K562 (cell line): Measurements from ENCODE around the gene MYG1. TPM values are rescaled to one million over a fixed set of nuclear protein-coding genes. Genes with fewer than 3 reads are reported as not detected.
A peak's percentile ranks its signal among the peaks of the same experiment; 100 is the strongest.

Experiments
- CREM ChIP-seq: IDR thresholded peaks from 2 replicates; pipeline ENCODE4 v1.6.1; 2014; ENCODE audit warnings: antibody characterized with exemption, low read depth
- FOXJ2 ChIP-seq: fragments of 200-800 bp; sonication (Bioruptor generic); IDR thresholded peaks from 2 replicates; pipeline ENCODE4 v1.6.1; 2016; ENCODE audit warnings: missing genetic modification characterization, missing compliant biosample characterization
- GABPA ChIP-seq: fragments of 200-800 bp; sonication (Bioruptor generic); conservative IDR thresholded peaks from 2 replicates; pipeline ENCODE4 v1.6.1; 2016; ENCODE audit warnings: low read depth, missing genetic modification characterization, missing compliant biosample characterization
- KLF1 ChIP-seq: fragments of 450-650 bp; IDR thresholded peaks from 2 replicates; pipeline ENCODE4 v1.6.1; 2016; ENCODE audit warnings: missing genetic modification characterization, missing compliant biosample characterization
- NCOR1 ChIP-seq: fragments of 450-650 bp; IDR thresholded peaks from 2 replicates; pipeline ENCODE4 v1.6.1; 2016; ENCODE audit warnings: mild to moderate bottlenecking, moderate library complexity
- NR3C1 ChIP-seq: sonication (generic); formaldehyde crosslinking; IDR thresholded peaks from 2 replicates; pipeline ENCODE4 v1.8.1; 2022; ENCODE audit warnings: missing genetic modification reagents
- TAF1 ChIP-seq: IDR thresholded peaks from 2 replicates; pipeline ENCODE4 v1.6.1; 2011; ENCODE audit warnings: mild to moderate bottlenecking, low read length, moderate library complexity; ENCODE audit not compliant: insufficient read depth, control insufficient read depth, severe bottlenecking; ENCODE audit errors: extremely low read depth
- TEAD2 ChIP-seq: fragments of 450-650 bp; IDR thresholded peaks from 2 replicates; pipeline ENCODE4 v1.6.1; 2016; ENCODE audit warnings: missing genetic modification characterization, control low read depth, missing compliant biosample characterization
- YBX1 ChIP-seq: fragments of 450-650 bp; IDR thresholded peaks from 2 replicates; pipeline ENCODE4 v1.7.1; 2016; ENCODE audit warnings: mild to moderate bottlenecking
- ZBED1 ChIP-seq: IDR thresholded peaks from 2 replicates; pipeline ENCODE4 v1.6.1; 2014
- ZNF263 ChIP-seq: sonication (generic); formaldehyde crosslinking; IDR thresholded peaks from 2 replicates; pipeline ENCODE4 v1.8.0; 2022; ENCODE audit warnings: mild to moderate bottlenecking, missing genetic modification reagents, borderline replicate concordance
- ZNF764 ChIP-seq: fragments of 250-450 bp; sonication (Bioruptor Pico); IDR thresholded peaks from 2 replicates; pipeline ENCODE4 v1.4.0; 2020; ENCODE audit warnings: low read depth, mild to moderate bottlenecking, moderate library complexity
- polyA plus RNA-seq, 8 experiments: library from polyadenylated mRNA; depleted of rRNA in 4 of 8; stranded (reverse) in 5 of 8; unstranded in 3 of 8; fragments of >200 nt; fragmentation: Nextera tagmentation in 2 of 8; fragmentation: Illumina TruSeq in 1 of 8; extraction: Ambion mirVana in 2 of 8; extraction: Trizol in 1 of 8; gene quantifications; 2 replicates each; pipeline versions ENCODE4 v1.2.1 to v1.2.3, GENCODE V29; 2011 to 2014; ENCODE audit warnings: inconsistent platforms in 1 of 8, missing spikeins in 1 of 8
- total RNA-seq, 7 experiments: library from RNA; depleted of rRNA in 6 of 7; stranded (reverse); fragments of >200 nt in 6 of 7; fragmentation: Illumina TruSeq in 2 of 7; extraction: Trizol in 2 of 7; gene quantifications; 2 replicates each; pipeline versions ENCODE4 v1.2.1 to v1.2.3, GENCODE V29; 2011 to 2021; ENCODE audit warnings: low replicate concordance in 1 of 7
- TF ChIP-seq, protein P1 (sequence below): fragments of 200-800 bp; sonication (Bioruptor generic); IDR thresholded peaks from 2 replicates; pipeline ENCODE4 v1.6.1; 2017; ENCODE audit warnings: missing genetic modification characterization, missing compliant biosample characterization
- TF ChIP-seq, protein P2 (sequence below), 3 experiments: fragments of 200-800 bp in 1 of 3; sonication (Bioruptor generic) in 1 of 3; sonication (generic) in 1 of 3; formaldehyde crosslinking in 1 of 3; IDR thresholded peaks; 2 replicates each; pipeline versions ENCODE4 v1.6.1 to v1.8.0; 2016 to 2022; ENCODE audit warnings: mild to moderate bottlenecking in 2 of 3, missing compliant biosample characterization in 2 of 3, missing genetic modification characterization in 2 of 3, missing genetic modification reagents in 1 of 3
- TF ChIP-seq, protein P3 (sequence below): fragments of 450-650 bp; IDR thresholded peaks from 2 replicates; pipeline ENCODE4 v1.6.1; 2016; ENCODE audit warnings: borderline replicate concordance
- TF ChIP-seq, protein P4 (sequence below): fragments of 250-450 bp; sonication (Bioruptor Pico); IDR thresholded peaks from 2 replicates; pipeline ENCODE4 v1.4.0; 2020; ENCODE audit warnings: mild to moderate bottlenecking
- TF ChIP-seq, protein P5 (sequence below), 2 experiments: fragments of 450-650 bp in 1 of 2; IDR thresholded peaks; 2 replicates each; pipeline ENCODE4 v1.6.1; 2011 to 2017; ENCODE audit warnings: low read depth in 2 of 2, antibody characterized with exemption in 1 of 2, borderline replicate concordance in 1 of 2, low read length in 1 of 2, mild to moderate bottlenecking in 1 of 2, mixed read lengths in 1 of 2; ENCODE audit not compliant: control insufficient read depth in 1 of 2

The MYG1 gene
- total and polyA plus RNA-seq, 9 of the 15 experiments (the other 6 are each of a cell fraction or from before 2014, with no cell fraction given): 0.45 to 5.6 (median 2.1) TPM

DNA sequence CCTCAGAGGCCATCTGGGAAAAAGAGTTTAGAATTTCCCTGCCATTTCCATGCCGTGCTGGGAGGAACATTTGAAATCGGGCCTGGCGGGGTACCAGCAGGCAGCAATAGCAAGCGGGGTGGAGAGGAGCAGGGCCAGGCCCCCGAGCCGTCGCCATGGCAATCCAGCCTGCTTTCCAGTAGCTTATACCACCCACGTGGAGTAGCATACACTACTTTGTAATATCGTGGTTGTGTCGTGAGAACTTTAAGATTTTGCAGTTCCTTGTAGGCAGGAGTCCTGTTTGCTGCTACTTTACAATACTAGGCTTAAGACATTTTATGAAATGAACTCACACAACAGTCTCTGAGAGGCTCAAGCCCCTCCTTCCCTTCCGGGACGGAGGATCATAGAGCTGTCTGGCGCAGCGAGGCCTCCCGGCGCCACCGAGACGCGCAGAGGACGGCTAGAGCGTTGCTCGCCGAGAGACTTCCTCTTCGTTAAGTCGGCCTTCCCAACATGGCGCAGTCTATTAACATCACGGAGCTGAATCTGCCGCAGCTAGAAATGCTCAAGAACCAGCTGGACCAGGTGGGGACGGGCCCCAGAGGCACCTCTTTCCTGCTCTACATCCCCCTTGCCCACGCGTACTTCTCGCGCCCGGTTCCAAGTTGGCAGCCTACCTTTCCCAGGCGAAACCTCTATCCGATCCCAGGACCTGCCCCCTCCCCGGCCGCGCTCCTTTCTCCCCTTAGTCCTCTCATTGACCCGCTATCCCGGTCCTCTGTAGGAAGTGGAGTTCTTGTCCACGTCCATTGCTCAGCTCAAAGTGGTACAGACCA, 4.2 kb upstream of the MYG1 start, which contains the start of gene PFDN5 (continued):
- TF ChIP-seq, protein P1, sequence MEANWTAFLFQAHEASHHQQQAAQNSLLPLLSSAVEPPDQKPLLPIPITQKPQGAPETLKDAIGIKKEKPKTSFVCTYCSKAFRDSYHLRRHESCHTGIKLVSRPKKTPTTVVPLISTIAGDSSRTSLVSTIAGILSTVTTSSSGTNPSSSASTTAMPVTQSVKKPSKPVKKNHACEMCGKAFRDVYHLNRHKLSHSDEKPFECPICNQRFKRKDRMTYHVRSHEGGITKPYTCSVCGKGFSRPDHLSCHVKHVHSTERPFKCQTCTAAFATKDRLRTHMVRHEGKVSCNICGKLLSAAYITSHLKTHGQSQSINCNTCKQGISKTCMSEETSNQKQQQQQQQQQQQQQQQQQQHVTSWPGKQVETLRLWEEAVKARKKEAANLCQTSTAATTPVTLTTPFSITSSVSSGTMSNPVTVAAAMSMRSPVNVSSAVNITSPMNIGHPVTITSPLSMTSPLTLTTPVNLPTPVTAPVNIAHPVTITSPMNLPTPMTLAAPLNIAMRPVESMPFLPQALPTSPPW (CRISPR knock-in tag): peak; percentile 68
- TF ChIP-seq NCOR1 (no peak), GABPA (tag) (peak; percentile 90), FOXJ2 (tag) (no peak), YBX1 (no peak), TAF1 (peak; percentile 97), ZBED1 (peak; percentile 67; the same call in 1 of the 2 replicates), CREM (peak; percentile 93), KLF1 (0 out of 2 replicates have a peak, but pooled peaks have one; percentile 20), TEAD2 (tag) (no peak), ZNF764 (CRISPR knock-in tag) (no peak), ZNF263 (CRISPR knock-in tag) (0 out of 2 replicates have a peak, but pooled peaks have one; percentile 32), NR3C1 (CRISPR knock-in tag) (no peak)
- TF ChIP-seq, protein P2, sequence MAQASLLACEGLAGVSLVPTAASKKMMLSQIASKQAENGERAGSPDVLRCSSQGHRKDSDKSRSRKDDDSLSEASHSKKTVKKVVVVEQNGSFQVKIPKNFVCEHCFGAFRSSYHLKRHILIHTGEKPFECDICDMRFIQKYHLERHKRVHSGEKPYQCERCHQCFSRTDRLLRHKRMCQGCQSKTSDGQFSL (CRISPR knock-in tag; IDR thresholded peaks at IDR 0.05): no peak
- TF ChIP-seq, protein P2 (tag; IDR thresholded peaks at IDR 0.05): no peak
- TF ChIP-seq, protein P3, sequence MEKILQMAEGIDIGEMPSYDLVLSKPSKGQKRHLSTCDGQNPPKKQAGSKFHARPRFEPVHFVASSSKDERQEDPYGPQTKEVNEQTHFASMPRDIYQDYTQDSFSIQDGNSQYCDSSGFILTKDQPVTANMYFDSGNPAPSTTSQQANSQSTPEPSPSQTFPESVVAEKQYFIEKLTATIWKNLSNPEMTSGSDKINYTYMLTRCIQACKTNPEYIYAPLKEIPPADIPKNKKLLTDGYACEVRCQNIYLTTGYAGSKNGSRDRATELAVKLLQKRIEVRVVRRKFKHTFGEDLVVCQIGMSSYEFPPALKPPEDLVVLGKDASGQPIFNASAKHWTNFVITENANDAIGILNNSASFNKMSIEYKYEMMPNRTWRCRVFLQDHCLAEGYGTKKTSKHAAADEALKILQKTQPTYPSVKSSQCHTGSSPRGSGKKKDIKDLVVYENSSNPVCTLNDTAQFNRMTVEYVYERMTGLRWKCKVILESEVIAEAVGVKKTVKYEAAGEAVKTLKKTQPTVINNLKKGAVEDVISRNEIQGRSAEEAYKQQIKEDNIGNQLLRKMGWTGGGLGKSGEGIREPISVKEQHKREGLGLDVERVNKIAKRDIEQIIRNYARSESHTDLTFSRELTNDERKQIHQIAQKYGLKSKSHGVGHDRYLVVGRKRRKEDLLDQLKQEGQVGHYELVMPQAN: peak; percentile 98
- TF ChIP-seq, protein P4, sequence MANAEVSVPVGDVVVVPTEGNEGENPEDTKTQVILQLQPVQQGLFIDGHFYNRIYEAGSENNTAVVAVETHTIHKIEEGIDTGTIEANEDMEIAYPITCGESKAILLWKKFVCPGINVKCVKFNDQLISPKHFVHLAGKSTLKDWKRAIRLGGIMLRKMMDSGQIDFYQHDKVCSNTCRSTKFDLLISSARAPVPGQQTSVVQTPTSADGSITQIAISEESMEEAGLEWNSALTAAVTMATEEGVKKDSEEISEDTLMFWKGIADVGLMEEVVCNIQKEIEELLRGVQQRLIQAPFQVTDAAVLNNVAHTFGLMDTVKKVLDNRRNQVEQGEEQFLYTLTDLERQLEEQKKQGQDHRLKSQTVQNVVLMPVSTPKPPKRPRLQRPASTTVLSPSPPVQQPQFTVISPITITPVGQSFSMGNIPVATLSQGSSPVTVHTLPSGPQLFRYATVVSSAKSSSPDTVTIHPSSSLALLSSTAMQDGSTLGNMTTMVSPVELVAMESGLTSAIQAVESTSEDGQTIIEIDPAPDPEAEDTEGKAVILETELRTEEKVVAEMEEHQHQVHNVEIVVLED (CRISPR knock-in tag): peak; percentile 46
- TF ChIP-seq, protein P5, sequence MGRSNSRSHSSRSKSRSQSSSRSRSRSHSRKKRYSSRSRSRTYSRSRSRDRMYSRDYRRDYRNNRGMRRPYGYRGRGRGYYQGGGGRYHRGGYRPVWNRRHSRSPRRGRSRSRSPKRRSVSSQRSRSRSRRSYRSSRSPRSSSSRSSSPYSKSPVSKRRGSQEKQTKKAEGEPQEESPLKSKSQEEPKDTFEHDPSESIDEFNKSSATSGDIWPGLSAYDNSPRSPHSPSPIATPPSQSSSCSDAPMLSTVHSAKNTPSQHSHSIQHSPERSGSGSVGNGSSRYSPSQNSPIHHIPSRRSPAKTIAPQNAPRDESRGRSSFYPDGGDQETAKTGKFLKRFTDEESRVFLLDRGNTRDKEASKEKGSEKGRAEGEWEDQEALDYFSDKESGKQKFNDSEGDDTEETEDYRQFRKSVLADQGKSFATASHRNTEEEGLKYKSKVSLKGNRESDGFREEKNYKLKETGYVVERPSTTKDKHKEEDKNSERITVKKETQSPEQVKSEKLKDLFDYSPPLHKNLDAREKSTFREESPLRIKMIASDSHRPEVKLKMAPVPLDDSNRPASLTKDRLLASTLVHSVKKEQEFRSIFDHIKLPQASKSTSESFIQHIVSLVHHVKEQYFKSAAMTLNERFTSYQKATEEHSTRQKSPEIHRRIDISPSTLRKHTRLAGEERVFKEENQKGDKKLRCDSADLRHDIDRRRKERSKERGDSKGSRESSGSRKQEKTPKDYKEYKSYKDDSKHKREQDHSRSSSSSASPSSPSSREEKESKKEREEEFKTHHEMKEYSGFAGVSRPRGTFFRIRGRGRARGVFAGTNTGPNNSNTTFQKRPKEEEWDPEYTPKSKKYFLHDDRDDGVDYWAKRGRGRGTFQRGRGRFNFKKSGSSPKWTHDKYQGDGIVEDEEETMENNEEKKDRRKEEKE (IDR thresholded peaks at IDR 0.05; ENCODE audit: borderline replicate concordance in 1 of 2, control insufficient read depth in 1 of 2, low read depth in 2 of 2, low read length in 1 of 2): peak in 1 of 2 experiments; percentile 81; a peak in 2 of 4 replicates
